ENCODE results near the gene TYK2.

- no peak for TF ChIP-seq TAF1 (conservative IDR thresholded peaks at IDR 0.05)
- no peak for TF ChIP-seq CTCF (IDR thresholded peaks at IDR 0.05; ENCODE audit: low read depth, low read length, missing input control)
- no peak for TF ChIP-seq ATF3 (IDR thresholded peaks at IDR 0.05)
- no peak for TF ChIP-seq GABPA (IDR thresholded peaks at IDR 0.05 in 1 of 2, conservative IDR thresholded peaks at IDR 0.05 in 1 of 2)
- TF ChIP-seq REST (IDR thresholded peaks at IDR 0.05): no peak
- TF ChIP-seq MAX (IDR thresholded peaks at IDR 0.05): no peak
- no peak for TF ChIP-seq RAD21 (IDR thresholded peaks at IDR 0.05)
- no peak for TF ChIP-seq HNF4A (conservative IDR thresholded peaks at IDR 0.05)
- TF ChIP-seq YY1 (IDR thresholded peaks at IDR 0.05): no peak
- TF ChIP-seq FOXA2 (IDR thresholded peaks at IDR 0.05): no peak
- TF ChIP-seq SP1 (IDR thresholded peaks at IDR 0.05): no peak
Observed at GRCh38 chr19:10395436-10395835, 15.1 kb upstream of the TYK2 start.

Measured in liver (tissue), 3 donors.